ENCODE measurements around the gene HIGD1A.

DNA sequence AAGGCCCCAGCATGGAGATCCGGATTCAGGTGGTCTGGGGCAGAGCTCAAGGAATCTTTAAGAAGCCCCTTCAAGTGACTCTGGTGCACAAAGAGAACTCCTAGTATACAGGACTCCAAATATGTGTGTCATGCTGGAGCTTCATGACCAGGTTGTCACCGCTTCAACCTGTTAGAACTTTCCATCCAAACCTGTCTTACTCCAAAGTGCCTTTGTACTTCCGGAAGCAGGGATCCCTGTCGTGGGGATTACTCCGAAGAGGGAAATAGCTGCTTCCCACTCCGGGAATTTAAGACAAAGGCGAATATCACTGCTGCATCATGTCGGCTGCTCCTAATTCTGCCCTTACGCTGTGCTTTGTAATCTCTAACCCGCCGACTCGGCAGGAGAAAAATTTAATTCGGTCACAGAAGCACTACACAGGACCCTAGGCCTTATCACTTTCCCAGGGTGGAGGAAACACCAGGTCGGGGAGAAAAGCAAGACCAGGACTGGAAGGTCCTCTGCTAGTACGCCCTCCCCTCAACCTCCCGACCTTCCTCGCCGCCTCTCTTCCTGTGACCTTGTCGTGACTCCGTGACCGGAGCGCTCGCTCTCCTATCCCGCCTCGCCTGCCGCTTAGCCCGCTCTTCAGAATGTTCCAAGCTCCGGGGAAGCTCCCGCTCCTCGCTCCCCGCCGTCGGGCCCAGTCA lies 730 bp downstream of the HIGD1A start:
- TF ChIP-seq POLR2A (IDR thresholded peaks at IDR 0.05), result no peak
- TF ChIP-seq, protein P1, sequence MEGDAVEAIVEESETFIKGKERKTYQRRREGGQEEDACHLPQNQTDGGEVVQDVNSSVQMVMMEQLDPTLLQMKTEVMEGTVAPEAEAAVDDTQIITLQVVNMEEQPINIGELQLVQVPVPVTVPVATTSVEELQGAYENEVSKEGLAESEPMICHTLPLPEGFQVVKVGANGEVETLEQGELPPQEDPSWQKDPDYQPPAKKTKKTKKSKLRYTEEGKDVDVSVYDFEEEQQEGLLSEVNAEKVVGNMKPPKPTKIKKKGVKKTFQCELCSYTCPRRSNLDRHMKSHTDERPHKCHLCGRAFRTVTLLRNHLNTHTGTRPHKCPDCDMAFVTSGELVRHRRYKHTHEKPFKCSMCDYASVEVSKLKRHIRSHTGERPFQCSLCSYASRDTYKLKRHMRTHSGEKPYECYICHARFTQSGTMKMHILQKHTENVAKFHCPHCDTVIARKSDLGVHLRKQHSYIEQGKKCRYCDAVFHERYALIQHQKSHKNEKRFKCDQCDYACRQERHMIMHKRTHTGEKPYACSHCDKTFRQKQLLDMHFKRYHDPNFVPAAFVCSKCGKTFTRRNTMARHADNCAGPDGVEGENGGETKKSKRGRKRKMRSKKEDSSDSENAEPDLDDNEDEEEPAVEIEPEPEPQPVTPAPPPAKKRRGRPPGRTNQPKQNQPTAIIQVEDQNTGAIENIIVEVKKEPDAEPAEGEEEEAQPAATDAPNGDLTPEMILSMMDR (IDR thresholded peaks at IDR 0.05), result no peak
